Measurements from ENCODE around the gene USP13.
A peak's percentile ranks its signal among the peaks of the same experiment; 100 is the strongest.

Gene USP13

GRCh38 chr3:179796421-179796820 lies 143.6 kb downstream of the USP13 start:
- DNase-seq (ENCODE audit: low spot score) = no peak

- DNase-seq (ENCODE audit: low spot score) = no peak
Observed at GRCh38 chr3:179797192-179797591, 144.4 kb downstream of the USP13 start.

GRCh38 chr3:179801263-179801662 lies 148.4 kb downstream of the USP13 start:
- DNase-seq (ENCODE audit: low spot score) = peak; percentile 77

GRCh38 chr3:179801856-179802255 lies 149.0 kb downstream of the USP13 start:
- no peak for DNase-seq (ENCODE audit: low spot score)

- DNase-seq (ENCODE audit: low spot score) = no peak
Observed at GRCh38 chr3:179806177-179806576, 153.3 kb downstream of the USP13 start.

- DNase-seq (ENCODE audit: low spot score) = no peak
Observed at GRCh38 chr3:179807588-179807987, 154.7 kb downstream of the USP13 start.

GRCh38 chr3:179809639-179810038 lies 156.8 kb downstream of the USP13 start:
- DNase-seq (ENCODE audit: low spot score) = no peak

- DNase-seq (ENCODE audit: low spot score) = peak; percentile 79
Observed at GRCh38 chr3:179811321-179812095, 158.7 kb downstream of the USP13 start.

- no peak for DNase-seq (ENCODE audit: low spot score)
Observed at GRCh38 chr3:179812096-179812382, 159.2 kb downstream of the USP13 start.

- no peak for DNase-seq (ENCODE audit: low spot score)
Observed at GRCh38 chr3:179819379-179819778, 166.5 kb downstream of the USP13 start.

- no peak for DNase-seq (ENCODE audit: low spot score)
Observed at GRCh38 chr3:179822296-179822695, 169.5 kb downstream of the USP13 start.

- DNase-seq (ENCODE audit: low spot score) = no peak
Observed at GRCh38 chr3:179825527-179826246, 172.8 kb downstream of the USP13 start.

GRCh38 chr3:179826247-179826637 lies 173.4 kb downstream of the USP13 start:
- no peak for DNase-seq (ENCODE audit: low spot score)

GRCh38 chr3:179828738-179829137 lies 175.9 kb downstream of the USP13 start:
- DNase-seq (ENCODE audit: low spot score) = no peak

GRCh38 chr3:179829401-179829800 lies 176.6 kb downstream of the USP13 start:
- no peak for DNase-seq (ENCODE audit: low spot score)

- DNase-seq (ENCODE audit: low spot score) = no peak
Observed at GRCh38 chr3:179832333-179832854, 179.6 kb downstream of the USP13 start.

- no peak for DNase-seq (ENCODE audit: low spot score)
Observed at GRCh38 chr3:179833294-179833693, 180.5 kb downstream of the USP13 start.

- no peak for DNase-seq (ENCODE audit: low spot score)
Observed at GRCh38 chr3:179837374-179837773, 184.5 kb downstream of the USP13 start.
